NCI-H1417 treated with DMSO at 0.1 percent for 48 hours (cell line): ENCODE measurements around the gene KRT71.
A peak's percentile ranks its signal among the peaks of the same experiment; 100 is the strongest.
"Not testable (repeated sequence)": the region's sequence is repeated elsewhere in the genome, so short reads cannot be mapped to it uniquely, and the experiment has no call there.

Source experiments
- DNase-seq: peaks from one replicate; lab custom pipeline; 2025; lab: John Stamatoyannopoulos, UW

KRT71 gene

DNA sequence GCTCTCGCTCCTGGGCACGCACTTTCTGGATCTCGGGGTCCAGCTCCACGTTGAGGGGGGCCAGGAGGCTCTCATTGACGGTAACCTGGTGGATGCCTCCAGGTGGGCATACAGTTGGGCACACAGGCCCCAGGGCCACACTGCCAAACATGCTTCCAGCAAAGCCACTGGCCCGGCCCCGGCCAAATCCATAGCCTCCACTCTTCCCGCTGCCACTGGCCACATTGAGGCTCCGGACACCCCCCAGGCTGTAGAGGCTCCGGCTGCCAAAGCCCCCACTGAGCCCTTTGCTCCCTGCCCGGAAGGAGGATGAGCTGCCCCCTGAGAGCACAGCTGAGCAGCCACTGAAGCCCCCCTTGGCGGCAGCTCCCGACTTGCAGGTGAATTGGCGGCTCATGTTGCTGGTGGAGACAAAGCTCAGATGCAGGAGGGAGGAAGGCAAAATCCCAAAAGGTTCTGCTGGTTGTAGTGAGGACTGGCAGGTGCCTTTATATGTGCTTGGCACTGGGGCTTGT, at the start of gene KRT71:
KRT71 (minus strand) TSS at position 465 of the 515 bp plus-strand sequence; CDS start at position 397, 68 bp downstream.
- no peak for DNase-seq

DNA sequence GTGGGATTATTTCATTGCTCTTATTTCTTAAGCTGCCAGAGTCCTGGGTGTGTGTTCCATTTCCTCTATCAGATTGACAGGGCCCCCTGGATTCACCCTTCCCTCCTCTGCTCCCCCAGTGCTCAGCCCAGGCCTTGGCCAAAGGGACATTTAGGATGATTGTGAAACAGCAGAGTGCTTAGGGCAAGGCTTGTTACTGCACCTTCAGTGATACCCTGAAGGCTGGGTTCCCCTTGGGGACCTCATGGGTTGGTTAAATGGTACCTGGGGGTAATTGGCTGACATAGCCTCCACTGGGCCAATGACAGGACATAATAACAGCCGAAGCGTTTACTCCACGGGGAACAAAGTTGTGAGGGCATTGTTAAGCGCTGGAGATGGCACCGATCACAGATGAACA, 49.6 kb upstream of the KRT71 start:
- DNase-seq = no peak

DNA sequence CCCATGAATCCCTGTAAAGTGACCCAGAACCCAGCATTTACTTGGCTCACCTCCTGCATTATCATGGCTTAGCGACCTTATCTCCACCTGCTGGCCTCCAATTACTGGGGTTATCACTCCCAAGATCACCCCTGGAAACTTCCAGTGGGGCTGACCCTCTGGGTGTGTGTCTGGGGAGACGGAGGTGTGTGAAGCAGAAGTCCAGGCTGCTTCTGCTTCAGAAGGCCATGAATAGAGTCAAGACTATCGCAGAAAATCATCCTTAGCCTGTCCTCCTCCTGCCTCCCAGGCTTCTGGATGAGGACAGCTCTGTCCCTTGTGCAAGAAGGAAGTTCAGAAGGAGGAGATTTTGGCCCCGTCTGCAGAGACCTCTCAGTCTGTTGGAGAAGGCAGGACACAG, 48.7 kb upstream of the KRT71 start:
- no peak for DNase-seq

DNA sequence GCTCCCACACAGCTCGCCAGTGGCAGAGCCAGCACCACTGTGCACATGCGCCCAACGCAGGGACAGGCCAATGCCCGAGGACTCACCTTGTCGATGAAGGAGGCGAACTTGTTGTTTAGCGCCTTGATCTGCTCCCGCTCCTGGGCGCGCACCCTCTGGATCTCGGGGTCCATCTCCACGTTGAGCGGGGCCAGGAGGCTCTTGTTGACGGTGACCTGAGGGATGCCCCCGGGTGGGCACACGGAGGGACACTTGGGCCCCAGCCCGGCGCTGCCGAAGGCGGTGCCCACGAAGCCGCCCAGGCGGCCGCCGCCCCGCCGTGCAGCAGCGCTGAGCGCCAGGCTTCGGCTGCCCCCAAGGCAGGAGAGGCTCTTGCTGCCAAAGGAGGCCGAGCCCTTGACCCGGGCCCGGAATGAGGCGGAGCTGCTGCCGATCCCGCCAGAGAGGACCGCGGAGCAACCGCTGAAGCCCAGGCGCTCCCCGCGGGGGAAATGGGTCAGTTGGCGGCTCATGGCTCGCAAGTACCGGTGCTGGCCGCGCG, 48.1 kb upstream of the KRT71 start, which contains the start of gene KRT72:
KRT72 (minus strand) TSS at position 523 of the 541 bp plus-strand sequence; CDS start at position 512, 11 bp downstream.
- no peak for DNase-seq

DNA sequence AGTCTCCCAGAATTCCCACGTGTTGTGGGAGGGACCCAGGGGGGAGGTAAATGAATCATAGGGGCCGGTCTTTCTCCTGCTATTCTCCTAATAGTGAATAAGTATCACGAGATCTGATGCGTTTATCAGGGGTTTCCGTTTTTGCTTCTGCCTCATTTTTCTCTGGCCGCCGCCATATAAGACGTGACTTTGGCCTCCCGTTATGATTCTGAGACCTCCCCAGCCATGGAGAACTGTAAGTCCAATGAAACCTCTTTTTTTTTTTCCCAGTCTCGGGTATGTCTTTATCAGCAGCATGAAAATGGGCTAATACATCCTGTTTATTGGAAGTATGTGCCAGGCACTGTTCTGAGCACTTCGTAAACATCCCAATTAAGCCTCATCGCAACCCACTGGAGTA, 47.5 kb upstream of the KRT71 start:
- no peak for DNase-seq

DNA sequence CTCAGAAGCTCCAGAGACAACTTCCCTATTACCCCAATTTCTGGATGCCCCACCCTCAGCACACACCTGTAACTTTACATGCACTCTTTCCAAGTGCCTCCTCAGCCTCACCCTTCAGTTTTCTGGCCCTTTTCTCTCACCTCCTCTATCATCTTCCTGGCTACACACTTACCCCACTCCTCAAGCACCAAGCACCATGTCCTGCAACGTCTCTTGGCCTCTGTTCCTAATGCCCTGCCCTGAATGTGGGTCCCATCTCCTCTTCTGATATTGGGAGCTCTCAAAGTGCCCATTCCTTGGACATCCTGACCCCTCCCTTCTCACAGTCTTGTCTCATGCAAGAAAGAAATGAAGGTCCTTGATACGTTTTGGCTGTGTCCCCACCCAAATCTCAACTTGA, 47.1 kb upstream of the KRT71 start:
- DNase-seq = no peak

DNA sequence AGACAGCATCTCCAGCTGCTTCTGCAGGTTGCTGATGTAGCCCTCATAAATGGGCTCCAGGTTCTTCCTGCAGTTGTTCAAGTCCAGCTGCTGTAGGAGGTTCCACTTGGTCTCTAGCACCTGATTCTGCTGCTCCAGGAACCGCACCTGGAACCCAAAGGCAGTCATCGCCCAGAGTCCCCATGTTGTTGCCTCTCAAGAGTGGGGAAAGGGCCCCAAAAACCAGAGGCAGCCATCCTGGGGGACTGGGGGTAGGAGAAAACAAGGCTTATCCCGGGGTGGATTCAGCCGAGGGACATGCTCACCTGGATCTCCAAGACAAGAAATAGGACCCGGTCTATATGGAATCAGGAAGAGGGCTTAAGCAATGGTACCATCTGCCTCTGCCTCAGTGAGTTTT, 46.0 kb upstream of the KRT71 start:
- no peak for DNase-seq

DNA sequence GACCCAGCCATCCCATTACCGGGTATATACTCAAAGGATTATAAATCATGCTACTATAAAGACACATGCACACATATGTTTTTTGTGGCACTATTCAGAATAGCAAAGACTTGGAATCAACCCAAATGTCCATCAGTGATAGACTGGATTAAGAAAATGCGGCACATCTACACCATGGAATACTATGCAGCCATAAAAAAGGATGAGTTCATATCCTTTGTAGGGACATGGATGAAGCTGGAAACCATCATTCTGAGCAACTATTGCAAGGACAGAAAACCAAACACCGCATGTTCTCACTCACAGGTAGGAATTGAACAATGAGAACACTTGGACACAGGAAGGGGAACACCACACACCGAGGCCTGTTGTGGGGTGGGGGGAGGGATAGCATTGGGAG, 41.3 kb upstream of the KRT71 start:
- DNase-seq = not testable (repeated sequence)

DNA sequence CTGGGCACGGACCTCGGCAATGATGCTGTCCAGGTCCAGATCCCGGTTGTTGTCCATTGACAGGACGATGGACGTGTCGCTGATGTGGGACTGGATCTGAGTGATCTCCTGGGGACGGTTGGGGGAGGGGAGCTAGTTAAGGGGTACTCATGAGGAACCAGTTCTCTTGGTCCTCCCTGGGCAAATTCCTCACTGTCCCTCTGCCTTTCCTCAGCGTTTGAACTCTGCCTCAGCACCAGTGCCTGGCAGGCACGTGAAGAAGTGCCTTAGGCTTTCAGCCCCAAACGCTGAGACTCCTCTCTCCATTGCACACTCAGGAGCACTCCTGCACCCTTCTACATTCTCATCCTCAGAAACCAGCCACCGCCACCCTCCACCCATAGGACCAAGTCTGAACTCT, 38.6 kb upstream of the KRT71 start:
- no peak for DNase-seq

DNA sequence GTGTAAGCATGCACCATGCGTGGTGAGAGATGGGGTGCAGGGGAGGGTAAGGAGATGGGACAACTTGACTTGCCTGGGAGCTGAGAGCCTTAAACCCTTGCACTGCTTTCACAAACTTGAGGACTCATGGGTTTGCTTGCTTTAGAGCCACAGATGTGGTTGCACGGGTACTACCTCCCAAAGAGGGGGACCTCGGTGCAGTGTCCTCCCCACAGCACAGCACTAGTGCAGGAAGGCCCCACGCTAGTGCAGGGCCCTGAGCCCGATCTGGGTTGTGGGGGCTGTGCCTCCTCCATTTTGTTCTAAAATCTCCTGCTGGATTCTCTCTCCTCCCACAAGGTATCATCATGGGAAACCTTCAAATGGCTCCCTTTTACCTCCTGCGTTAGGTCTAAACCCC, 37.1 kb upstream of the KRT71 start:
- no peak for DNase-seq

DNA sequence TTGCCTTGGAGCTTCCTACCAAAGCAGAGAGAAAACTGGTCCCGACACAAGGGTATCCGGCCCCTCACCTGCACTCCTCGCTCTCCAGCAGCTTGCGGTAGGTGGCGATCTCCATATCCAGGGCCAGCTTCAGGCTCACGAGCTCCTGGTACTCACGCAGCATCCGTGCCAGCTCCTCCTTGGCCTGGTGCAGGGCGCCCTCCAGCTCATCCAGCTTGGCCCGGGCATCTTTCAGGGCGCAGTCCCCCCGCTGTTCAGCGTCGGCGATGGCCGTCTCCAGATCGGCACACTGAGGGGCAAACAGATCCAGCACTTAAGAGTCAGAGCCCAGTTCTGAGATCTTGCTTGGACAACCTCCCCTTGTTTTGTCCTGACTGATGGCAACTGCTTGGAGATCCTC, 34.6 kb upstream of the KRT71 start:
- no peak for DNase-seq

DNA sequence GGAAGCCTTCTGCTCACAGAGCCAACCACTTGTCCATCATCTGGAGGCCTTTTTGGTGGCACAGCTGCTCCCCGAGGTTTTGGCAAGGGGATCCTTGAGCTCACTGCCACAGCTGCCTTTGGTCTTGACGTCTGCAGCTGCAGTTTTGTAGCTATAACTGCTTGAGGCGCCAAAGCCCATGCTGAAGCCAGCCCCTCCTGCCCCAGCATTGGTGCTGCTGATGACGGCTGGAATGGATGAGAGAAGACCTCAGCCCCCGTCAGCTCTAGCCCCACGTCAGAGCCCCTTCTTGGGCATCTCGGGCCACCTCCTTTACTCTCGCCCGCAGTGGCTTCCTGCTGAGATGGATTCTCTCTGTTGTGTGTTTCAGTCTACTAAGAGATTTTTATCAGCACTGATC, 33.0 kb upstream of the KRT71 start:
- no peak for DNase-seq

DNA sequence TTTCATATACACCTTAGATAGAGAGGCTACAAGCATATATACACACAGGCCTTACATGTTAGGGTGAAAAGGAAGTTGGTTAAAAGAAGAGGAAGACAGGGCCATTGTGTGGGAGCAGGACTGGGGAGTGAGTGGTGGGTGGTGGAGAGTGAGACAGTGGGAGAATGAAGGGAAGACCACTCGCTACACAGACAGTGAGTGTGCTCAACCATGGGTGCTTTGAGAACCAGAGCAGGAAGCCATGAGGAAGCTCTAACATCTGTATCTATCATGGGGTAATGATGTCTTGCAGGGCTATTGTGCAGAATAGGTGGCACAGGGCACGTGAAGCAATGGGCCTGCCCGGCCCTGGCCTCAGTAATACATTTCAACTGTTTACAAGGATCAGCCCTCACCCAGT, 32.1 kb upstream of the KRT71 start:
- DNase-seq = no peak

DNA sequence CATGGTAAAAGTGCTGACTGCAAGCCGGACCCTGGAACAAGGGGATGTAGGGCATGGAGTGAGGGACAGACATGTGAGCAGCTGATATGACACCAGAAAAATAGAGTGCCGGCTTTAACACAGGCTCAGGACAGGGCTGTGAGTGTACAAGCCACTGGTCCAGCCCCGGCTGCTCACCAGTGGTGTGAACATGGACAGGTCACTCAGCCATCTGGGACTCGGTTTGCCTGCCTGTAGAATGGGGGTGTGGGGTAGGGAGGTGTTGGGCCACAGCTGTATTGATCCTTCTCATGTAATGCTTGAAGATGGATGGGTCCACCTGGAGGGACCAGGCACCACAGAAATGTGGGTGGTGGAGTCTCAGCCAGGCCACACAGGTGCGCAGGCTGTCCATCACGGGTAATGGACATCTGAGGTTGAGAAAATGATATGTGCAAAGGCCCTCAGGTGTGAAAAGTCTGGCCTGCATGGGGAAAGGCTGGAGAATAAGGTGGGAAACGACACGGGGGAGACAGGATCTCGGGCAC, 31.3 kb upstream of the KRT71 start:
- no peak for DNase-seq

DNA sequence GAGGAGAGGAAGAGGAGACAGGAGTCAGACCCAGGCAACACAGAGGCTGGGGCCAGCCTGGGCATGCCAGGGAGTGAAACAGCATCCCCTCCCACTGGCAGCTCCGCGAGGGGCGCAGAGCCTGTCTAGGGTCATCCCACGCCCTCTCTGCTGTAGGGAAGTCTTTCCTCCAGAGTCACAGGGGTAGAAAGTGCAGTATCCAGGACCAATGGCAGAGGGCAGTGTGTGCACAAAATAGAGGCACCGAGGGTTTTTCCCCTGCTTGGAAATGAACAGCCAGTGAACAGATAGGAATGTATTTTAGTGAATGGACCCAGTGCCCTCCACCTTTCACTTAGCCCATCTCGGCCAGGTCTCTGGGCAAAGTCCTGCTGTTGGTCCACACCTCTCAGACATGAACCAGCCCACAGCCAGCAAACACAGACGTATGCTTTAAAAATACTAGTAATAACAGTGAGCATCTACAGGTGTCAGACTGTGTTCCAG, 30.1 kb upstream of the KRT71 start:
- peak; percentile 33 for DNase-seq

DNA sequence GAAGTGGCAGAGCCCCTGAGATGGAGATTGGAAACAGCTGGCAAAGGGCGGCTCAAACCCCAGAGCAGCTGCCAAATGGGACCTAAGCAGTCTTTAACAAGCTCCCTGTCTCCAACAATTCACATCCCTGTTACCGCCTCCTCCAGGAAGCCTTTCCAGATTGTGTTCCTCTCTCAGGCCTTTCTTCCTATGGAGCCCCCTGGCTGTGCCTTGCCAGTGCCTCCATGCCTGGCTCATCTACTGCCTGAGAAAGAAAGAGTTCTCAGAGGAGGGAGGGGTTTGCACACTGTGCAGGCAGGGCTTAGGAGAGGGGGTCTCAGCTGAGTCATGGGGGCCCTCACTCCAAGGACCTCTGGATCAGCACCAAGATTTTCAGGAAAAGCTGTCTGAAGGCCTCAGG, 29.5 kb upstream of the KRT71 start:
- DNase-seq = no peak

DNA sequence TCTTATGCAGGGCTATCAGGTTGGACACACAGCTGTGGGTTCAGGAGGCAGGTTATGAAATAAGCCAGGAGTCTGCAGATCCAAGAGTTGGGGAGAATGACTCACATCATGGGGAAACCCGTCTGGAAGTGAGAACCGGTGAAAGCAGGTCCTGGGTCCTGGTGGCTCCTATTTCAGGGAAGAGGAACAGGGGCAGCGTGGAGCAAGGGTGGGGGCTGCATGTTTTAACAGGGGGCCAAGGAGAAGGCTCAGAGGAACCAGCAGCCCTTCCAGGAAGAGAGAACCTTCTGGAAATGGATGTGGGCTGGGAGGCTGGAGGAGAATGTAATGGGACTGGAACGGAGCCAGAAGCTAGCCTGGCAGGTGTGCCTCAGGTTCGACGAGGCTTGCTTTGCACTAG, 28.5 kb upstream of the KRT71 start:
- no peak for DNase-seq

DNA sequence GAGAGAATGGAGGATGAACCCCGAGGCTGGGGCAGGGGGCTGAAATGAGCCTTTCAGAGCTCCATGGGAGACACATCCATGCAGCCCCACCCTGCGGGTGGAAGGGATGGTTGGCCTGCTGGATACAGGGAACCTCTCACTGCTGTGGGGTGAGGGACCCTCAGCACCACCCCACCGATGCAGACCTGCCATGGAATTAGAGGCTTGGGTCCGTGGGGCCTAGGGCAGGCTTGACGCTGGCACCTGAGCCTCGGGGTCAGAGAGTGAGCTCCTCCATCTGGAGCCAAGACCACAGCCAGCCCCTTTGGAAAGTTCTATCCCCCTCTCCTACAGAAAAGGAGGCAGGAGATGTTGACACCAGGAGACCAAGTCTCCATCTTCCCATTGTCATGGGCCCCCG, 28.1 kb upstream of the KRT71 start:
- DNase-seq = no peak

DNA sequence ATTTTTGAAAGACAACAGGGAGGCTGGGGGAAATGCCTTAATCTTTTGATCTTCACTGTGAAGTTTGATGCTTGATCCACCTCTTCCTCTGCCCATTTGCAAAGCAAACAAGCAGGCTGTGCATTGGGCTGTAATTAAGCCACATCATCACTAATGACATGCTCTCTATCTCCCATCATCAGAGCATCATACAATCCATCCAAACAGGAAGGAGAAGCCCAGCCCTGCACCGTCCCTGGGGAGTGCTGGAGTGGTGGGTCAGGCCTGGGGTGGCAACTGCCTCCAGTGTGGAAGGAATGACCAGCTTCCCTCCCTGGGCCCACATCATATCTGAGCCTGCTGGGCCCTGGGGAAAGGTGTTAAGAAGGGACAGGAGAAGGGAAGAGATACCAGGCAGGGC, 27.6 kb upstream of the KRT71 start:
- no peak for DNase-seq

DNA sequence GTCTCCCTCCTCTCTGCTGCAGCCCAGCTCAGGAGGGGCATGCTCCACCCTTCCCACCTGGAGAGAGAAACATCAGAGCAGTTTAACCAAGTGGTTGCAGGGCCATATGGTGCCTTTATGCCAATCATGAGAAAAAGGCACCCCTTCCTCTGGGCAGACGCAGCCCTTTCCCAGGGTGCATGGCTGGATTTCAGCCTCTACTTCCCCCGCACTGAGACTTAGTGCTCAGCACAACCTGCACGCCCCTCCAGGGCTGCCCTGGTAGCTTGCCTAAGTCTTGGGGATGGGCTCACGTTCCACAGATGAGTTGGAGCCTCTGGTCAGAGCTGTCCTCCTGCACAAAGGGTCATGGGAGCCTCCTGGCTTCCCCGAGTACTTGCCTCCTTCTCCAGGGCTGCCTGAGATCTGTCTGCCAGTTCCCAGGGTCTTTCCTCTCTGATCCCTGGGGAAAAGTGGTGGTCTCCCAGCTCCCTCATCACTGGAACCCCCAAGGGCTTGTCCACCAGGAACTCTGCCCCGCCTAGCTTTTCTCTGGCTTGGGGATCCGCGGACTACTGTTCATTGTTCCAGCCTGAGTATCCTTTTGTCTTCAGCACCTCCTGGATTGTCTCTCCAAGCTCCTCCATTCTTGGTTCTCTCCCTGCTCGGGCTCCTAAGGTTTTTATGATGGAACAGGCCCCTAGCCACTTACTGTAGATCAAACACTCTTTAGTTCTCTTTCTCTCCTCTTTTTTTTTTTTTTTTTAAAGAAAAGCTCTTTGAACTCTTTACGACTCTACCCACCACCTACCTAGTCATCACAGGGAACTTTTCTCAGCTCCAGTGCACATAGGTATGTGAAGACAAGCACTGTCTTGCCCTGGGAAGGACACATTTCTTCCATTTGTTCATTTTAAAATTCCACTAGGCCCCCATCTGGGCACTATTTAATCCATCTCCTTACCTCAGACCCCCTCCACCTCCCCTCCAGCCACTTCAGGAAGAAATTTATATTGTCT, 26.8 kb upstream of the KRT71 start:
- no peak for DNase-seq

DNA sequence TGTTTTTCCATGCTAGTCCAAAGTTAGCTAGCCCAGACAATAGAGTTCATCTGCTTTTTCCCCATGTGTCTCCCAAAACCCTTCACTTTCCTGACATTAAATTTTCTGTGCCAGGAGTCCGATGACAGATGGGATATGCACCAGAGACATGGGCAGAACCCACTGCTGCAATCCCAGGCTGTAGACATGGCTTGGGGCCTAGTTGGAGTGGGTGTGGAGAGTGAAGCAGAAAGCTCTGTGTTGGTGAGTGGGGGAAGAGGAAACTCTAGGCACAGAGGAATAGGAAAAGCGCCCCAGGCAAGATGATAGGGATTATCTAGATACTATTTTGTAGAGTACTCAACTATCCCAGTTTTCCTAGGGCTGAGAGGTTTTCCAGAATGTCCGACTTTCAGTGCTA, 25.5 kb upstream of the KRT71 start:
- no peak for DNase-seq

DNA sequence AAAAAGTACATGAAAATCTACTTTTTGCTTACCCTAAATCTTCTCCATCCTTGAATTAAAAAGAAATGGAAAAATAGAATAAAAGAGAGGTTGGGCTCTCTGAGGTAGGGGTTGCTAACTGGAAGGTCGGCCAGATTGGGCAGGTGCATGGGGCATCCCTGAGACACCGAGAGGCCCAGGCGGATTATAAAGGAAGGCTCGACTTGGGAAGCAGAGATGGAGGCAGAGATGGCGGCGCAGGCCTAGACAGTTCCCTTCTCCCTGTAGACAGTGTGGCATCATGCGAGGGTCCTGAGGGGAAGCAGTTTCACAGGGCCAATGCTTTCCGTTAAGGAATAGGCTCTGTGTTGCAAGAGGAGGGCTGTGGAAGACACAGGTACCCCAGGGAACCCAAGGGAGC, 24.4 kb upstream of the KRT71 start:
- no peak for DNase-seq

DNA sequence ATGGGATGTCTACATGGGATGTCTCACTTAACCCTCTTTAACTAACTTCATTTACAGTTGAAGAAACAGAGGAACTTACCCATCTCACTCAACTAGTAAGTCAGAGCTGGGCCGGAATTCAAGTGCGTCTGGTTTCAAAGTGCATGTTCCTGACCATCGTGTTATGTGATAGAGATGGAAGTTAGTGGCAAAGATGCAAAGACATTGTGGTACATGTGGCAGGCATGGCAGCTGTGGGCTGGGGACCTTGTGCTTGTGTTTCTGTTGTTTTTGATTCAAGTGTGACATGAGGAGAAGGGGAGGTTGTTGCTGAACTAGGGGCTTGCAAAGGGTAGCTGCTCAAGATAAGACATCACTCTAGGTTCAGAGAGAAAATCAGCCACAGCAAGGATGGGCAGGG, 23.0 kb upstream of the KRT71 start:
- DNase-seq = no peak
